Measurements from ENCODE around the gene MOB3B.

- TF ChIP-seq RAD21 (CRISPR knock-in tag; IDR thresholded peaks at IDR 0.05), result no peak
- TF ChIP-seq CTCF (CRISPR knock-in tag; IDR thresholded peaks at IDR 0.05), result no peak
- no peak for TF ChIP-seq ZFX (CRISPR knock-in tag; IDR thresholded peaks at IDR 0.05; ENCODE audit: low read depth)
- TF ChIP-seq HDAC2 (CRISPR knock-in tag; IDR thresholded peaks at IDR 0.05), result no peak
- TF ChIP-seq E2F5 (CRISPR knock-in tag; conservative IDR thresholded peaks at IDR 0.05), result no peak
- TF ChIP-seq BRCA1 (CRISPR knock-in tag; IDR thresholded peaks at IDR 0.05), result no peak
- TF ChIP-seq EZH2 (conservative IDR thresholded peaks at IDR 0.05; ENCODE audit: low read depth, low read length), result no peak
- TF ChIP-seq ZNF776 (CRISPR knock-in tag; IDR thresholded peaks at IDR 0.05), result no peak
- TF ChIP-seq REST (IDR thresholded peaks at IDR 0.05; ENCODE audit: borderline replicate concordance in 1 of 2, low read depth in 1 of 2, low read length in 2 of 2), result no peak
- no peak for TF ChIP-seq RBM39 (IDR thresholded peaks at IDR 0.05; ENCODE audit: low read depth, low read length, poor library complexity, severe bottlenecking)
- no peak for TF ChIP-seq ZBTB8A (CRISPR knock-in tag; IDR thresholded peaks at IDR 0.05; ENCODE audit: borderline replicate concordance, low read depth)
- no peak for TF ChIP-seq CEBPG (CRISPR knock-in tag; IDR thresholded peaks at IDR 0.05)
- TF ChIP-seq ZNF33A (CRISPR knock-in tag; IDR thresholded peaks at IDR 0.05; ENCODE audit: borderline replicate concordance), result no peak
- no peak for TF ChIP-seq CHD4 (IDR thresholded peaks at IDR 0.05; ENCODE audit: borderline replicate concordance, low read length)
Measured at GRCh38 chr9:27304521-27304920, 225.1 kb downstream of the MOB3B start.

All from HepG2 (cell line).